Peyer's patch (tissue), 4 donors: ENCODE data around the gene TRIML1. TPM values are rescaled to one million over a fixed set of nuclear protein-coding genes. Genes with fewer than 3 reads are reported as not detected.

Experiments
- DNase-seq, 3 donors: peaks; one replicate each; pipeline ENCODE4 v3.0.0-alpha.2; 2017 to 2019
- H3K27ac ChIP-seq, 4 donors: fragments of 200-600 bp; sonication (generic); one replicate each; pipeline ENCODE4 v1.5.1; 2016 to 2019
- H3K27me3 ChIP-seq, 2 donors: fragments of 200-600 bp; sonication (generic); one replicate each; pipeline ENCODE4 v1.5.1; 2019
- H3K36me3 ChIP-seq, 3 donors: fragments of 200-600 bp; sonication (generic); one replicate each; pipeline ENCODE4 v1.5.1; 2016 to 2019
- H3K4me1 ChIP-seq, 4 donors: fragments of 200-600 bp; sonication (generic); one replicate each; pipeline ENCODE4 v1.5.1; 2016 to 2019
- H3K4me3 ChIP-seq, 4 donors: fragments of 200-600 bp; sonication (generic); 1 replicate in 3 of 4; 2 replicates in 1 of 4; pipeline ENCODE4 v1.5.1; 2016 to 2019; ENCODE audit warnings: mild to moderate bottlenecking in 1 of 4
- H3K9me3 ChIP-seq, 4 donors: fragments of 200-600 bp; sonication (generic); one replicate each; pipeline ENCODE4 v1.5.1; 2016 to 2019; ENCODE audit warnings: mild to moderate bottlenecking in 1 of 4
- CTCF ChIP-seq, 6 experiments: fragments of 450-650 bp in 4 of 6; fragments of 200-600 bp in 2 of 6; sonication (generic) in 1 of 6; IDR thresholded peaks; one replicate each; pipeline ENCODE4 v1.5.1; 2017 to 2019; ENCODE audit warnings: antibody characterized with exemption in 6 of 6, mild to moderate bottlenecking in 3 of 6, moderate library complexity in 1 of 6
- POLR2A ChIP-seq, 2 donors: fragments of 450-650 bp; IDR thresholded peaks; one replicate each; pipeline ENCODE4 v1.5.1; 2017; ENCODE audit warnings: antibody characterized with exemption in 2 of 2, mild to moderate bottlenecking in 2 of 2, moderate library complexity in 2 of 2
- total RNA-seq, 4 donors: library from RNA; depleted of rRNA; stranded (reverse); fragments of >200 nt; gene quantifications; one replicate each; pipeline ENCODE4 v1.1.0, GENCODE V29; 2016

TRIML1 gene
- total RNA-seq, 4 donors from 2014 or later: not detected

GRCh38 chr4:188121530-188121929, 17.7 kb upstream of the TRIML1 start:
- H3K9me3 ChIP-seq: peaks cover 0 to 5% (median 0%) of the 10 kb centered on the region in 4 donors
- no peak for DNase-seq
- H3K27ac ChIP-seq: no peak overlapping the region
- no peaks in the 10 kb centered on the region for H3K4me1 ChIP-seq
- no peak overlapping the region for H3K4me3 ChIP-seq
- H3K36me3 ChIP-seq: no peaks in the 10 kb centered on the region
- no peaks in the 10 kb centered on the region for H3K27me3 ChIP-seq
- no peak for TF ChIP-seq POLR2A (IDR thresholded peaks at IDR 0.05)
- TF ChIP-seq CTCF (IDR thresholded peaks at IDR 0.05): no peak

DNA sequence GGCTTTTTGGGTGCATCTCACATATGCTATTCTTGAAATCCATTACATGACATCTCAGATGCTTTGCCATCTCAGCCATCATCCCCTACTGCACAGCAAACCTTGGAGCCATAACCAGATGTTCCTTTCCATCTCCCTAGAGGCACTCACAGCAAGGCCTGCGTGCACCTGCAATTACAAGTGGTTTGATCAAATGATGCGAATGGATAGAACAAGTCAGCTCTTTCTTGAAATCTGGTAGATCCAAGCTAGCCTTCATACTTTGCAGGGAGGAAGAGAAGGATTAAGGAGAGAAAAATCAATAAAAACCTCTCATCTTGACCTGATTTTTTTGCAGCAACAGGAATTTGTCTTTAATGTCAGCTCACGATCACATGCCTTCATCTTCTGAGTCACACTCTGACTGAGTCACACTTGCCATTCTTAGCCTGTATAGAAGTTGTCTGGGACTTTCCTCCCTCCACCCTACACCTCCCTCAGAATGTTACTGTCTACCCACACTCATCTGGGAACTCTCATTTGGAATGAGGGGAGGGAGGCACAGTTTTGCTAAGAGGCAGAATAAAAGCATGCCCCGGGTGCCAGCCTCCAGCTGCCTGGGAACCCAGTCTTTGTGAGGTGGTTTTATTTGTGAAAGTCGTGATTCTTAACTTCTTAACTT, 11.9 kb upstream of the TRIML1 start:
- Histone ChIP-seq H3K4me3 (no peak overlapping the region), H3K27me3 (no peaks in the 10 kb centered on the region), H3K27ac (no peak overlapping the region), H3K9me3 (no peaks in the 10 kb centered on the region), H3K36me3 (no peaks in the 10 kb centered on the region), H3K4me1 (no peaks in the 10 kb centered on the region)
- DNase-seq: no peak
- TF ChIP-seq CTCF (IDR thresholded peaks at IDR 0.05) (no peak), POLR2A (IDR thresholded peaks at IDR 0.05) (no peak)

DNA sequence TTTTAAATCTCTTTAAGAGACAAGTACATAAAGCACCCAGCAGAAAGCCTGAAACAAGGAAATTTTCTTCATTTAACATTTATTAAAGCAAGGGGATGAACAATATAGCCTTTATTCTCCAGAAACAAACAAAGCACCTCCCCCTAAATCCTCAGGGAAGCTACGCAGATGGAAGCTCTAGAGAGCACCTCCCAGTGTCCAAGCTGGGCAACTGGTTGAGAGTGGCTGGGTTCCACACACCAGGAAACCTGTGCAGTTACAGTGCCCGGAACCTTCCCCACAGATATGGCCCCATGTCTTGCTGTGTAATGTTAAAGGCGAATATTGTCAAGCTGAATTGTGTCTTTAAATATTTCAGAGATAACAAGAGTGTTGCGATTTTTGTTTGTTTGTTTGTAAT, 8.9 kb upstream of the TRIML1 start:
- no peak for TF ChIP-seq POLR2A (IDR thresholded peaks at IDR 0.05)
- no peak for TF ChIP-seq CTCF (IDR thresholded peaks at IDR 0.05)
- H3K27ac ChIP-seq: no peak overlapping the region
- no peak overlapping the region for H3K4me3 ChIP-seq
- no peak for DNase-seq
- no peaks in the 10 kb centered on the region for H3K4me1 ChIP-seq
- no peaks in the 10 kb centered on the region for H3K9me3 ChIP-seq
- no peaks in the 10 kb centered on the region for H3K36me3 ChIP-seq
- H3K27me3 ChIP-seq: no peaks in the 10 kb centered on the region

- Histone ChIP-seq H3K27me3 (no peaks in the 10 kb centered on the region), H3K36me3 (no peaks in the 10 kb centered on the region), H3K4me1 (no peaks in the 10 kb centered on the region), H3K27ac (no peak overlapping the region), H3K4me3 (no peak overlapping the region), H3K9me3 (no peaks in the 10 kb centered on the region)
- TF ChIP-seq POLR2A (IDR thresholded peaks at IDR 0.05) (no peak), CTCF (IDR thresholded peaks at IDR 0.05) (no peak)
- DNase-seq: no peak
Observed at GRCh38 chr4:188132232-188132631, 7.0 kb upstream of the TRIML1 start.

DNA sequence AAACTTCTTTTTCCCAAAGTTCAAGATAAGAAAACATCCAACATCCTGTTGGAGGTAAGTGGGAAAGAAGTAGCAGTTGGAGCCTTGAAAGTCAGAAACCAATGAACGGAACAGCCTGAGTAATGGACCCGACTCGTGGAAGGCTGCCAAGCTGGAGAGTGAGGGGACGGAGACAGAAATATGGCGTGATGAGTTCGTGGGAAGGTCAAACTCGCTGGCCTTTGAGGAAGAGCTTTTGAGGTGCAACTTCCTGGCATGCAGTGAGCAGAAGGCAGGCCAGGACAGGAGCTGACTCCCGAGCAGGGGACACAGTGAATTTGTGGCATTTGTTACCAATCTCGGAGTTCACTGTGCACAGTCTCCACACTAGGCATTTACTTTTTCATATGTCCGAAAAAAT, 1.0 kb upstream of the TRIML1 start:
- TF ChIP-seq CTCF (IDR thresholded peaks at IDR 0.05): no peak
- TF ChIP-seq POLR2A (IDR thresholded peaks at IDR 0.05): no peak
- Histone ChIP-seq H3K4me1 (no peaks in the 10 kb centered on the region), H3K9me3 (no peaks in the 10 kb centered on the region), H3K4me3 (no peak overlapping the region), H3K27ac (no peak overlapping the region), H3K27me3 (no peaks in the 10 kb centered on the region), H3K36me3 (no peaks in the 10 kb centered on the region)
- DNase-seq: no peak

- no peaks in the 10 kb centered on the region for H3K4me1 ChIP-seq
- DNase-seq: no peak
- H3K27ac ChIP-seq: no peak overlapping the region
- TF ChIP-seq POLR2A (IDR thresholded peaks at IDR 0.05) (no peak), CTCF (IDR thresholded peaks at IDR 0.05) (no peak)
- H3K27me3 ChIP-seq: no peaks in the 10 kb centered on the region
- no peaks in the 10 kb centered on the region for H3K36me3 ChIP-seq
- no peaks in the 10 kb centered on the region for H3K9me3 ChIP-seq
- H3K4me3 ChIP-seq: no peak overlapping the region
Observed at GRCh38 chr4:188139671-188140070, 430 bp downstream of the TRIML1 start.
